OCI-LY3 (cell line): ENCODE data around the gene SOAT1.

ENCODE experiments used
- EZH2phosphoT487 ChIP-seq: fragments of 200-600 bp; shearing (Covaris generic); IDR thresholded peaks from 2 replicates; pipeline ENCODE4 v1.6.1; 2018; ENCODE audit warnings: antibody characterized with exemption, mixed run types, low read depth
- TF ChIP-seq, protein P1 (sequence below): fragments of 200-600, 300-600 bp; sonication (generic); IDR thresholded peaks from 2 replicates; pipeline ENCODE4 v1.5.1; 2014; ENCODE audit warnings: antibody characterized with exemption, low read length, low read depth

DNA sequence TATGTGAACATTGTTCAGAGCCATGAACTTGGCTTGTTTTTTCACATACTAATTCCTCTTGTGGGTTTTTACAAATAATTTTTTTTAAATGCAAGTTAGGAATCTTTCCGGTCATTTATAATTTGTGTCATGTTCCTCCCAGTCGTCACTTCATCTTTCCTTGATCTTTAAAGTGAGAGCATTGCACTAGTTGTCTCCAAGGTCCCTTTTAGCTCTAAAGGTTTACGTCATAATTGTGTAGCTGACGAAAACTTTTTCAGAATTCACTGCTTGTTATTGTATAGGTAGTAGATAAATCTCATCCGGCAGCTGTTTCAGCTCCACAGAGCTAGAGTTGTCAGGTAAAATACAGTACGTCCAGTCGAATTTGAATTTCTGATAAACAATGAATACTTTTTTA, 33.6 kb downstream of the SOAT1 start:
- TF ChIP-seq EZH2phosphoT487 = no peak
- TF ChIP-seq, protein P1, sequence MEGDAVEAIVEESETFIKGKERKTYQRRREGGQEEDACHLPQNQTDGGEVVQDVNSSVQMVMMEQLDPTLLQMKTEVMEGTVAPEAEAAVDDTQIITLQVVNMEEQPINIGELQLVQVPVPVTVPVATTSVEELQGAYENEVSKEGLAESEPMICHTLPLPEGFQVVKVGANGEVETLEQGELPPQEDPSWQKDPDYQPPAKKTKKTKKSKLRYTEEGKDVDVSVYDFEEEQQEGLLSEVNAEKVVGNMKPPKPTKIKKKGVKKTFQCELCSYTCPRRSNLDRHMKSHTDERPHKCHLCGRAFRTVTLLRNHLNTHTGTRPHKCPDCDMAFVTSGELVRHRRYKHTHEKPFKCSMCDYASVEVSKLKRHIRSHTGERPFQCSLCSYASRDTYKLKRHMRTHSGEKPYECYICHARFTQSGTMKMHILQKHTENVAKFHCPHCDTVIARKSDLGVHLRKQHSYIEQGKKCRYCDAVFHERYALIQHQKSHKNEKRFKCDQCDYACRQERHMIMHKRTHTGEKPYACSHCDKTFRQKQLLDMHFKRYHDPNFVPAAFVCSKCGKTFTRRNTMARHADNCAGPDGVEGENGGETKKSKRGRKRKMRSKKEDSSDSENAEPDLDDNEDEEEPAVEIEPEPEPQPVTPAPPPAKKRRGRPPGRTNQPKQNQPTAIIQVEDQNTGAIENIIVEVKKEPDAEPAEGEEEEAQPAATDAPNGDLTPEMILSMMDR = no peak
